ENCODE data around the gene MEST.
"Not testable (repeated sequence)": the region's sequence is repeated elsewhere in the genome, so short reads cannot be mapped to it uniquely, and the experiment has no call there.

Gene MEST

DNA sequence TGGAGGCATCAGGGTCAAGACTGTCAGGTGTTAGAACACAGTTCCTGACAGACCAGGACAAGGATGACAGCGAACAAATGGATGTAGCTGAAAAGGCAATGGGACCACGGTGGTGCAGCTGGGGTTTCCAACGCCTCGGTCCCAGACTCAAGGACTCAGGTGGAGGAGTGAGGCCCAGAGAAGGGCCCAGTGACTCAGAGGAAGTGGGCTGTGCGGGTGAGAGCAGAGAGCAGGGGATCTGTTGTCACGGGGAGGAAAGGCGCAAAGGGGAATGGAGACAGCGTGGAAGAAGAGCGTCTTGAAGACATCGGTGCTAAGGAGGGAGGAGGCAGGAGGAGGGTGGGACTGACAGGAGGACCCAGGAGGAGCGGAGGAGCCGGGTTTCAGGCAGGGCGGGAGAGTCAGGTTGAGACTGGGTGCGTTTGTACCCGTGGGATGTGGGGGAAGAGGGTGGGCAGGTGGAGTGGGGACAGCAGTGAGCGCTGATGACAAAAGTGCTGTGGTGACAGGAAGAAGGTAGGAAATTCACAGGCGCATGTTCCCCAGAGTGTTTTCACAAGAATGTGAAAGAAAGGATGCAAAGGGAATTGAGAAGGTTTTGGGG lies 36.0 kb downstream of the MEST start:
- DNase-seq: not testable (repeated sequence)

DNA sequence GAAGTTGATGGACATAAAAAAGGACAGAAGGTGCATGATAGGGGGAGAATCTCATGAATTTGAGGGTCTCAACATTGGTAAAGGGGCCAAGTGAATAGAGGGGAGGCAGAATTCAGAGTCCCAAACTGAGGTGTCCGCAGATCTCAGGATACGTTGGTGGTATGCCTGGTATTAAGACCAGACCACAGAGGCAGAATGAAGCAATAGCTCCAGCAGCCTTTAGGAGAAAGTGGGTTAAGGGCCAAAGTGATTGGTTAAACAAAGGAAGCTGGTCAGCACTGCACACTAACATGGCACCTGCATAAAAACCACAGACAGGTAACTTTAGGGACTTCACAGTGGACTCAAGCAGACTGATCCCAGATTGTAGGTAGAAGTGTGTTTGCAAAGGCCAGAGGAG lies 37.5 kb downstream of the MEST start:
- DNase-seq: no peak

- not testable (repeated sequence) for DNase-seq
These were observed 46.0 kb downstream of the MEST start for GRCh38 chr7:130537894-130538293.

DNA sequence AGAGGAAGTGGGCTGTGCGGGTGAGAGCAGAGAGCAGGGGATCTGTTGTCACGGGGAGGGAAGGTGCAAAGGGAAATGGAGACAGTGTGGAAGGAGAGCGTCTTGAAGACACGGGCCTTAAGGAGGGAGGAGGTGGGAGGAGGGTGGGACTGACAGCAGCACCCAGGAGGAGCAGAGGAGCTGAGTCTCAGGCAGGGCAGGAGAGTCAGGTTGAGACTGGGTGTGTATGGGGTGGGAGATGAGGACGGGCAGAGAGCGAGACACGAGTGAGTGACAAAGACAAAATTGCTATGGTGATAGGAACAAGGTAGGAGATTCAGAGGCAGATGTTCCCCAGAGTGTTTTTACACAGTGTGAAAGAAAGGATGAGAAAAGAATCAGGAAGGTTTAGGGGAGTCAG lies 49.4 kb downstream of the MEST start:
- not testable (repeated sequence) for DNase-seq

- DNase-seq: not testable (repeated sequence)
These were observed 50.4 kb downstream of the MEST start for GRCh38 chr7:130542297-130542696.

- no peak for DNase-seq
These were observed 51.7 kb downstream of the MEST start for GRCh38 chr7:130543487-130544010.

GRCh38 chr7:130544356-130544755 lies 52.5 kb downstream of the MEST start:
- no peak for DNase-seq

DNA sequence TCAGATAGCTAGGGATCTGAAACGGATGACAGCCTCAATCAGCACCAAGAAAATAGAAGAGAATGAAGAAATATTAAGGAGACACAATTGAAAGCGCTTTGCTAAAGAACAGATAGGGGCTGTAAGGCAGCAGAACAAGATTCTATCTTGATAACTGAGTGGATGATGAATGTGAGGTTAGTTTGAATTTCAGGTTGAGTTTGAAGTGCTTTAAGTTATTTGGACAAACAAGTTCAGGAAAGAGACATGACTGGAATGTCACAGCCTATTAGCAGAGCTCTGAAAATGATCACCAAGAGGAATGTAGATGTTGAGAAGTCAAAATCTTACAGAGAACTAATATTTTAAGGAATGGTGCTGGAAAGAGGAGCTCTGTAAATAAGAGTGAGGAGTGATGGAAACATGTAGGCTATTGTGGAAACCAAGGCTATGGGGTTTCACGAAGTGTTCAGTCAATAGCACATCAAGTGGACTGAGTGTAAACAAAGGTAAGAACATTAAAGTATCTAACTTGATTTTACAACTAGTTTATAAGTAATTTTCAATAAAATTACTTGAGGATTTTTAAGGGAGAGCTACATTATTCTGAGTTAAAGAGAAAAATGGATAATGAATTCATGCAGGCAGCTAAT lies 61.6 kb downstream of the MEST start:
- peak; percentile 8 for DNase-seq

- no peak for DNase-seq
These were observed 62.6 kb downstream of the MEST start for GRCh38 chr7:130554481-130554880.
